Hematopoietic multipotent progenitor cell treated with erythropoietin and hydrocortisone succinate and interleukin-3 and kit ligand, for 15 days (in vitro differentiated cells): ENCODE data around the gene FZR1.

Experiments
- DNase-seq: peaks from one replicate; pipeline ENCODE4 v3.0.0-alpha.2; 2015; ENCODE audit warnings: low spot score

Gene FZR1

GRCh38 chr19:3505598-3506383 is at the start of gene FZR1:
Gene FZR1, plus strand, starts transcription at chr19:3506311. Its CDS starts 16,679 bp downstream, at chr19:3522990.
- DNase-seq: peak; percentile 99

GRCh38 chr19:3456925-3457527 is 49.1 kb upstream of the FZR1 start:
- no peak for DNase-seq

GRCh38 chr19:3457528-3458228 is 48.4 kb upstream of the FZR1 start:
- no peak for DNase-seq

- DNase-seq: no peak
These were observed 47.7 kb upstream of the FZR1 start for GRCh38 chr19:3458229-3459088.

GRCh38 chr19:3459089-3459881 is 46.8 kb upstream of the FZR1 start:
- DNase-seq: no peak

- DNase-seq: no peak
These were observed 46.0 kb upstream of the FZR1 start for GRCh38 chr19:3459965-3460582.

- DNase-seq: no peak
These were observed 43.0 kb upstream of the FZR1 start for GRCh38 chr19:3462991-3463713.

- DNase-seq: no peak
These were observed 42.2 kb upstream of the FZR1 start for GRCh38 chr19:3463714-3464586.

GRCh38 chr19:3464587-3465235 is 41.4 kb upstream of the FZR1 start:
- no peak for DNase-seq

GRCh38 chr19:3465552-3465951 is 40.6 kb upstream of the FZR1 start:
- DNase-seq: no peak

GRCh38 chr19:3466635-3467034 is 39.5 kb upstream of the FZR1 start:
- no peak for DNase-seq

GRCh38 chr19:3467437-3468198 is 38.5 kb upstream of the FZR1 start:
- DNase-seq: no peak

- no peak for DNase-seq
These were observed 37.9 kb upstream of the FZR1 start for GRCh38 chr19:3468211-3468610.

GRCh38 chr19:3469638-3470499 is 36.2 kb upstream of the FZR1 start:
- DNase-seq: no peak

- no peak for DNase-seq
These were observed 35.5 kb upstream of the FZR1 start for GRCh38 chr19:3470500-3471128.

- peak; percentile 24 for DNase-seq
These were observed 34.0 kb upstream of the FZR1 start for GRCh38 chr19:3471954-3472655.
